NCI-H1694 treated with DMSO at 0.1 percent for 48 hours (cell line): ENCODE measurements around the gene FHIT.

Source experiments
- DNase-seq: peaks from one replicate; lab custom pipeline; 2025; lab: John Stamatoyannopoulos, UW

FHIT gene

DNA sequence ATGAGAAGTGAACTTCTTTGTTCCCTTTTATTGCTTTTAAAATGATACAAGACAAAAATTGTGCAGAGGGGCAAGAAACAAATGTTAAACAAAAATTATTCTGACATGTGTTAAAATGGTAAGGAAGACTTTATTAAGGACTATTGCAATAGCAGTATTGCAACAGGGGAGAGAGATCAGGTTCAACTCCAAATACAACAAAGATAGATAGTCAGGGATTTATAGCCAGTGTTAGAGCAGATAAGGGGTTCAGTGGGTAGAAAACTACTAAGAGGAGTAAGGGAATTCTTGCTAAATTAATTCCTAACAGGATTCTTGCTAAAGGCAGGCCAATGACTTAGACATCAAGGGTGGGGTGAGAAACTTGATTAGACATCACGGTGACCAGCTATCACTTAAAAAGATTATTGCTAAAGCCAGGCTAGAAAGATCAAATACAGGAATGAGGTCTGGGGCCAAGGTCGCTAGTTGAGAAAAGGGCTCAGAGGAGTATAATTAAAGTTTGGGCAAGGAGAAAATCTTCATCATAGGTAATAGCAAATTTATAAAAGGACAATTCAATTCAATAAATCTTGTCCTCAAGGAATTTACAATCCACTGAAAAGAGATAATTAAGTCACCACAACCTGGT lies 81.5 kb downstream of the FHIT start:
- DNase-seq, result no peak

DNA sequence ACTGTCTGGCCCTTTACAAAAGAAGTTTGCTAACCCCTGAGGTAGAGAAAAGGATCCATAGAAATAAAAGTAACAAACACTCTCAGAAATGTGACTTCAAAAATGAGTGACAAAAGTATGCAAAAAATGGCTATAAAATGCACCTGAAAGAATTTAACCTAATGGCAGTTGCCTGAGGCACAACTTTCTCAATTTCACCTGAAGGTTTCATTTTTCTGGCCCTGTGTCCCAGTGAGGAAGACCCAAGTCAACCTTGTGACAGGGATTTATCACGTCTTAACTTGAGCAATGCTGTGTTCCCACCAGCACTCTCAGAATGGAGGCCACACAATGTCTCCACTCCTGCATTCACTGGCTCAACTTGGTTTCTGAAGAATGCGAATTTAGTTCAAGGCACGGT lies 83.0 kb downstream of the FHIT start:
- DNase-seq, result no peak

DNA sequence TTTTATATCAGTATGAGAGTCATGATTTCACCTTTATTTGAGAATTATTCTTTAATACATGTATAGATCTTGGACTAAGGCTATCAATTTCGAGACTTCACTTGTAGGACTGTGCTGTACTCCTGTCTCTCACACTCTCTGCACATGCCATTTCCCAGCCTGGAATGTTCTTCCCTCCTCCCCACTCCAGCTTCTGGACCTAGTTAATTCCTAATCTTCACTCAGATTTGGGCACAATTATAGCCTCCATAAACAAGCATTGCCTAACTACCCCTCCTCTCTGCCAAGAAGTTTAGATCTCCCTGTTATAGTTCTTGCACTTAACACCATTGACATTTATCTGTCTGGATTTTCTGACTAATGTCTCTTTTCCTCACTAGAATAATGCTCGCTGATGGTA lies 88.3 kb downstream of the FHIT start:
- no peak for DNase-seq

DNA sequence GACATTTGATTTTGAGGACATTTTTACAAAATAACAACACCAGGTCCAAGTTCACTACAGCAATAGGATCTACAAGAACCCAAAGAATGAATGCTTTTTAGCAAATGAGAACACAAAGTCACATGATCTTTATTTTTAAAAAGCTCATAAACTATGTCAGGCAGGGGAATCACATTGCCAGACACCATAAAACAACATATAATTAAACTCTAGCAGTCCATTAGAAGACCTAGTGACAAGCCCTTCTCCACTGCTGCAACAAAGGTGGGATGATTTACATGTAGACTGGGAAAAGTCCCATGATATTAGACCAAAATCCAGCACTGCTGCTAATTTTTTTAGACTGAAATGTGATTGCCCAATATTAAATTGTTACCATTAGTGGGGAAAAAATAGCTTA lies 92.6 kb downstream of the FHIT start:
- no peak for DNase-seq

DNA sequence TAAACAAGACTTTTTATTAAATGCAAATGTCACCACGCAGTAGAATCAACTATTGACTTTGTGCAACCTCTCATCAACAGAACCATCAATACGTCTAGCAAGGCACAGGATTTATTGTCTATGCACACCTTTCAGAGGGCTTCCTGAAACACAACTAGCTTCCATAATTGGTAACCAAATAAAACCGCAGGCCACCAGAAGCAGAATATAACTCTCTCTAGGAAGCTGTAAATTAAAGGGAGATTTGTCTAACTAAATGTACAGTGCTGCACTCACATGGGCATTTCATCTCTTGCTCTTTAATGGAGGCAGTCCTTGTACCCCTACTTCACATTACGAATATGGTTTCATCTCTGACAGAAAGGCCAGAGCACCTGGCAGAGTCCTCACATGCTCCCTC lies 93.0 kb downstream of the FHIT start:
- no peak for DNase-seq

DNA sequence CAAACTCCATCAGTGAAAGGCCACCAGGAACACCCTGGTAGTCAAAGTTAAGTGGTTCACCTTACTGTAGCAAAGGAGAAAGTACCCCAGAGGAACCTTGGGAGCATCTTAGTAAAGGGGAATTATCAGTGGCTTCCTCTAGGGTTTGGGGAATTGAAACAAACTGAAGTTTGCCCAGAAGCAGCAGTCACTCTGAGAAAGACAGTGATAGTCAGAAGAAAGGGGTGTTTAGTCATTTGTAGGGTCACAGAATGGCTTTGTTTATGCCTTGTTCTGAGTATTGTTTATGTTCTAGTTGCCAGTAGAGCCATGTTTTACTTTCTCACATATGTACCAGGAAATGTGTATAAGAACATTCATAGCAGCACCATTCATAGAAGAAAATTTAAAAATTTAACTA lies 93.8 kb downstream of the FHIT start:
- DNase-seq, result no peak

DNA sequence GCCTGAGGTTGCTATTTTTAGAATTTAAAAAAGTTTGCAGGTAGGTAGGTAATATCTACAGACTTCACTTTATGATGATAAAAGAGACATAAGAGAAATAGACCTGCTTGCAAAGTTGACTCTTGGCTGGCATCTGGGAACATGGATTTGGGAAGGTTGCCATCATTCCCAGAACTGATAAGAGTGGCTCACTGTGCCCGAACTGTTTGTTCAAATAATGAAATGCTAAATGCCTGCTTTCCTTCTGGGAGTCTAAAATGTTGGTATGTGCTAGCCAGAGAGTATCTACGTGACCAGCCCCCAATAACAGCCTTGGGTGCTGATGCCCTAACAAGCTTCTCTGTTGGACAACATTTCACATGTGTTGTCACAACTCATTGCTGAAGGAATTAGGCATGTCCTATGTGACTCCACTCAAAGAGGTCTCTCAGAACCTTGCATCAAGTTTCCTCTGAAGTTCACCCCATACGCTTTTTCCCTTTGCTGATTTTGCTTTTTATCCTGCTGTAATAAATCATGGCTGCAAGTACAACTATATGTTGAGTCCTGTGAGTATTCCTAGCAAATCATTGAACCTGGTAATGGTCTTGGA lies 95.5 kb downstream of the FHIT start:
- DNase-seq, result no peak

DNA sequence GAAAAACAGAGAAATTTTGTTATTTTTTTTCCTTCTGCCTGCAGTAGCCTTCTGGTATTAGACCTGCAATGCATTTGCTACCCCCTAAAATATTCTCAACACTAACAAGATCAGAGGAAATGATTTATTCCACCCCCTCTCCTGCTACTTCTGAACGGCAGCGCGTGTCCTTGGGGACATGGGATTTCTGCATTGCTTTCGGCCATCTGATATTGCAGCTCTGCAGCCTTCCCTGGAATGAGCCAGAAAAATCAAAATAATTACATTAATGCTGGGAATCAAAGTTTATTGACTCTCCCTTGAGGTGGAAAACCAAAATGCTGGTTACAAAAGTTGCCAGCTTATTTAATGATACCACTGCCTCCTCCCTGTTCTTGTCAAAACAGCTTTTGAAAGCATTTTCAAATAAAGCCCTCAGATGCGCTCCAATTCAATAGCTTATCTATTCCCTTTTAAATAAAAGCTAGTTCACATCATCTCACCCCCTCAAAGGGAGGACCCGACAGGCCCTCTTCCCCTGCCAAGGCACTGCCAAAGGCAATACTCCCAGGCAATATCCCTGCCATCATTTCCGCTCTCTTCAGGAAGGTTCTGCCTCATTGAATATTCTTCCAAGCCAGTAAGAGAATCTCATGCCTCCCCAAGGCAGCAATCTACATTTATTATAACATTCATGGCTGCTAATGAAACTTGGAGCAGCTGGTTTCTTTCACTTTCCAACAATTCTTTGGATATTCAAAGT lies 96.6 kb downstream of the FHIT start:
- no peak for DNase-seq

DNA sequence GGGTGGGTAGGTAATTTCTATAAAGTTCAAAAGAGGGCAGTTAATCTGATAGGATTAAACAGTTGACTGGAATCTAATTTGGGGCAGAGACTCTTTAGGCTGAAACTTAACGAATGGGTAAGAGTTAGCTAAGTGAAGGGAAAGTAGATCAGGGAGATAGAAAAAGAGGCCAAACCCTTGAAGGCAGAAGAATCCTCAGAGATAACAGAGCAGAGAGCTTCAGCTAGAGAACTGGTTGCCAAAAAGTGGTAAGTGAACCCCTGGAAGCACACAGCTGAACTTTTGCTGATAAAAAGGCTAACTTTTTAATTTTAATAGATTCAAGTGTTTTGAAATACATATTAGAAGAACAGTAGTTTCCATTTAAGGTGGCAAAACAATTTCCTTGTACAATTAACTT lies 99.2 kb downstream of the FHIT start:
- no peak for DNase-seq

DNA sequence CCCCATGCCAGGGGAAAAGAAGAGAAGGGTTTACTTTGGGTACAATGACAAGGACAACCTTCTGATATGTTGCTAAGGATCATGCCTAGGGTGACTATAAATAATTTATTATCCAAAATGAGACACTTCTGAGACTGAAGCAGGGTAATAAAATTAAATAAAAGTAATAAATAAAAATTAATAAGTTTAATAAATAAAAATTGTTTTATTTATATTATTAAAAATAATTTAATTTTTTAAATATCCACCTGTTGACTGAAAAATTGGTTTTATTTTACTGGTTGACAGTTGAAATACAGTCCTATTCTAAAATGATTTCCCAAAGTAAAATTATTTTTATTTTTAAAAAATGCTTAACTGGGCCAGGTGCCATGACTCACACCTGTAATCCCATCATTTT lies 102.0 kb downstream of the FHIT start:
- no peak for DNase-seq

DNA sequence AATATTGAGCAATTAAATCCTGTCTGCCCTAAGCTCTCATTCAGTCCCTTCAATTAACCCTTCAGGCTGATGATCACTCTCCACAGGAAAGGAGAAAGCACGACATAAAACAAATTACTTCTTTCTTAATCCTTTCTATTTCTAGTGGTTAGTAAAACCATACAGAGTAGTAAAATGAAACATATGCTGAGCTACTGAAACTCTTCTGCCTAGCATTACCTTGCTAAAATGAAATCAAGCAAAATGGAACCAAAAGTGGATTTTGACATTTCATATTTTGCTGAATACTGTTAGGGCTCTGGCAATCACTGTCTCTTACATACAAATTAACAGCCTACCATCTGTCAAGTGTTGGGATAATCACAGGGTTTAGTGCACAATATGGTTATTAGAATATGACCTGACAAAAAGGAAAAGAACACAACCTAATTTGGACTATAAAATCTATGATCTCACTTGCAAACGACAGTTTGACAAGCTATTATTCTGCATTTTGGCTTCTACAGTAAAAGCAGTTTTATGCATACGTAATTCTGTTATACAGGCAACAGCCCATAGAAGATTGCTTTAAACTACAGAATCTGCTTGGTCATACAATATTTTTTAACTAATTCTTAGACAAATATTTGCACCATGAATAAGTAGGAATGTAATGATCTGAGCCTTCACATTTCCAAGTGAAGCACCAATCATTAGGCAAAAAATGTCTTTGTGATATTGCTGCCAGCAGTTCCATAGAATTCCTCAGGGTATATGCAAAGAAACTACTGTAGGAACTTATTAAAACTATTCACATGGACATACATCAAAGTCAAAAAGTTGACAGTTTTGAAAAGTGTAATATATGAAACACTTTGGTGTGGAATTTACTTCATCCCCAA lies 105.0 kb downstream of the FHIT start:
- peak; percentile 71 for DNase-seq

DNA sequence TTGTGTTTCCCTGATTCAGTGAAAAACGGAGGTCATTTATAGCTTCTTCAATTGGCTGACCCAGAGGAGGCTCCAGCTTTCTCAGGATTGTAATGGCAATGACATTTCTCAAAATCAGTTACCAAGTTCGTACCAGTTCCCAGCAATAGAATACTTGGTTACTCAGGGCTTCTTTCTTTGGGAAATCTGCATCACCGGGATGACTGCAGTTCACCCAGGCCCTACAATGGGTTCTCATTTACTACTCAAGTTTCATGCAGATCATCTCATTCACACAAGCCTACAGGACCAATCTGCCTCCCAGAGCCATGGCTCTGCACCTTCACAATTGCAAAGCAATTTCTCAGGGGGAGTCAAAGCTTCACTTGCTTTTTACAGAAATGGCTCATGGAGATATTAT lies 109.6 kb downstream of the FHIT start:
- DNase-seq, result no peak

DNA sequence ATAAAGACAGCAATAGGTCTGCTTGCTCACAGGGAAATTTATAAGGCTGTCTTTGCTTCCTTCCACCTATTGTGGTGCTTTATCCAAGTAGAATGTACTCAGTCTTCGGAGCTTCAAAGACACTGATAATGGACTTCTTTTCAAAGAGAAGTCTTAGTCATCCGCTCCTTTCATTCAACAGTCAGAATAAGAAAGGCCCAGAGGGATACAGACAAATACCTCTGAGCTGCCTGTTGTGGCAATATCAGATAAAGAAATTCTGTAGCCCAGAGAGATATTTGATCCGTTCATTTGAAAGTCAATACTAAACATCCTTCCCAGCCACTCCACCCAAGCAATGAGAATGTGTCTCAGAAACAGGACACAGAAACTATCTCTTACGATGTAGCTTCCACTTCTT lies 110.0 kb downstream of the FHIT start:
- DNase-seq, result no peak

DNA sequence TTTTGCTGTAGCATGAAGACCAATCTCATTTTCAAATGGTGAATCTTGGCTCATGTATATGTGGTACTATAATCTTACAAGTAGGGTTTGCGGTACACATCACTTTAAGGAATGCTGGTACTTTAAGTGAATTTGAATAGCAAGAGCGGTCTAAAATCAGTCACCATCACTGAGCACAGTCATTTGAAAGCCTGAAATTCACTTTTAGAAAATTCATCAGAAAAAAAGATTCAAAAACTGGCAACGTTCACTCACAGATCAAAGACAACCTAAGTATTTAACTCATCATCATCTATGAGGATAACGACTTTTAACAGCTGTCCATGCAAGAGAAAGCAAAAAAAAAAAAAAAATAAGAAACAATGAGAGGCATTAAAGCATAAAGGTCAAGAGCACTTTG lies 111.6 kb downstream of the FHIT start:
- no peak for DNase-seq

DNA sequence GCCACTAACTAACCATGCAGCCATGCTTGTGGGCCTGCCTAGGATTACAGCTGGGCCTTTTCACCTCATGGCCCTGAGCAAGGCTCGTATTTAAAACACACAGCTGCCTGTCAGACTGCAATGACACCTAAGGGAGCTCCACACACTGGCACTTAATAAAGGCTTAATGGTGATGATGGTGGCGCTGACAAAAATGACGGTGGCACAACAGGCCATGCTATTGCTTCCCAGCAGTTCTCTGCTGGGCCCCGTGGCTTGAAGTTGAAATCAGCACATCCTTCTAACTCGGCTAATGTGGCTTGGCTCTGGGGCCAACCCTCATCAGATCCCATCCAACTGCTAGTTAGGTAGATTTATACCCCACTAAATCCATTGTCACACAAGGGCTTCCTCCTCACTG lies 112.9 kb downstream of the FHIT start:
- DNase-seq, result no peak

DNA sequence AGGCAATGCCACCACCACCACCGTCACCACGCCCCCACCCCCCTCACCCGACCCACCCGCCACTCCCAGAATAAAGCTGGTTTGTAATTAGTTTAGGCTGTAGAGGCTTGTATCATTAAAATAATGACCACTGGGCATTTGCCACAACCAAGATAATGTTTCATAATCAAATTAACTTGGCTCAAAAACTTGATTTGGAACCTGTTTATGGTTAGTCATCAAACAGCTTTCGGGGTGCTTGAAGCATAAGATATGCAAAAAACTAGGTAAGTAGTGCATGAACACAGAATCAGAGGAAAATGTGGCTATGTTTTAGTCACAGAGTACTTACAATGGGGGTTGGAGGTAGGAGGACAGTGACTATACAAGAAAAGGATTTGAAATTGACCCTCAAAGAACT lies 115.1 kb downstream of the FHIT start:
- no peak for DNase-seq

DNA sequence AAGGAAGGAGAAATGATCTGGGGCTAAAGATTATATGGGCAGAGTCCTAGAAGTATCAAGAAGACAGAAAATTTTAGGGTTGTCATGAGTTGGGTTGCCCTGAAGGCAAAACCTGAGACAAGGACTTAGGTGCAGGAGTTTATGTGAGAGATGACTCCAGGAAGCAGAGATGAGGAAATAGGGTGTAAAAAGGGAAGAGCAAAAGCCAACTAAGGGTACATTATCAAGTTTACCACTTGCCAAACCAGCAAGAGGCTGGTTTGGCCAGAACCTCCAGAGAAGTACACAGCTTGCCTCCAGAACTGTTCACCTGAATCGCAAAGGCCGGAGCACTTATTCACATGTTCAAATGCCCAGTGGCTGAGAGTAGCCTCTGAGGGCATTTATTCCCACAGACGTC lies 116.7 kb downstream of the FHIT start:
- DNase-seq, result no peak

DNA sequence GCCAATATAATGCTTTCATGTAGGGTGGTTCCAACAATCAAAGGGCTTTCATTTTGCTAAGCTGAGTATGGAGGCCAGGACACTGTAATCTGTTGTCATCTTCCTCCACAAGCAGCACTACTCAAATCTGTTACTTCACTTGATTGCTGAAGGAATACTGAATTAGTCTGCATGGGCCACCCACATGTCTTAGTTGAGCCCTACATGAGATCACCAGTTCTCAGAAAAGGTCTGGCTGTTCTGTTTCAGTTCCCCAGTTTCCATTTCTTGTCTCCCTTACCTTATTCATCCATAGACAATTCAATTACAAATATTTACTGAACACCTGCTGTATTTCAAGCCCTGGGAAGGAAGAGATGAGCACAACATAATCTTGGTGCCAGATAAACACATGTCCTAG lies 119.2 kb downstream of the FHIT start:
- no peak for DNase-seq

DNA sequence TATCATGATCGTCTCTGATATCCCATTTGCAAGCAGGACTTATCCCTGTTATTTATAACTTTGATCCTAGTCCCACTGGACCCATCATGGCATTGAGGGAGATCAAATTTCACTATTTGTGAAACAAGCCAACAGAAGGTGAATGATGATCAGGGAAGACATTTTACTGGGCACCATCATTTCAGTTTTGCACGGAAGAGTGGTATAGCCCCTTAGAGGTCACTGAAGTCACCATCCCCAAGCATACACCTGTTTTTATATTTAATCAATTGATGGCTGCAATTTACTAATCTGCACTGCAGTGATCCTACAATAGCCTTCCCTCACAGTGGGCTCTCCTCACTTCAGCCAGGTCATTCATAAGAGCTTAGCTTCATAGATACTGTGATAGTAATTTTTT lies 132.4 kb downstream of the FHIT start:
- DNase-seq, result no peak

DNA sequence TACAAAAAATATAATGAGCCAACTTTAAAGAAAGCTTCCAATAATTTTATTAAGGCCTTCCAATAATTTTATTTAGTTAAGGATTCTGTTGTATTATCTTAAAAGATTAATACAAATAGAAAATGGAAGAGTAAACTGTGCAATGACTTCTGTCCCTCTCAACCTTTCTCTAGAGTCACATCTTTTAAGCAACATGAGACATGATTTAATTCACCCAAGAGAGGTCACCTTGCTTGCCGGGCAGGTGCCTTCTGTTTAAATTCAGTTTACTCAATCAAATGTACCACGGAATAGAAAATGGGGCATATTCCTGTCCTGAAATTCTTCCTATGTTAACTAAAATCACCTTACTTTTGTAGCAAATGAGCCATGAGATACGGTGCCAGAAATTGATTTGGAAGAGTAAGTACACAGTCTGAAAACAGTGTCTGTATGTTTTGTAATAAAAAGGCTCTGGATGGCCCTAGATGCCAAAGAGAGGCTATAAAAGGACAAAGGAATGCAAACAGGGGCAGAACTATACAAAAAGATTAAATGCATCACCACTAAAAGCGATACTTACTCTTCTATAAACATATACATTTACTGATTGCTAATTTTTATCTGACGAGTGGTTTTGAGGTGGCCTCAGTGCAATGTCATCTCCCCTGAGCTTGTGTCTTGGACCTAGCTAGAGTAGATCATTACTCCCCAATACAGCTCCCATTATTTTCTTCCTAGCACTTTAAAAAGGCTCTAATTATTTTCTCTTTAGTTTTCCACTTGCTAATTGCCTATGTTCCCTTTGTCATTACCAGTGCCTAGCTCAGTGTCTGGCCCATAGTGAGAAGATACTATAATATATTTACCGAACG lies 134.0 kb downstream of the FHIT start:
- no peak for DNase-seq

DNA sequence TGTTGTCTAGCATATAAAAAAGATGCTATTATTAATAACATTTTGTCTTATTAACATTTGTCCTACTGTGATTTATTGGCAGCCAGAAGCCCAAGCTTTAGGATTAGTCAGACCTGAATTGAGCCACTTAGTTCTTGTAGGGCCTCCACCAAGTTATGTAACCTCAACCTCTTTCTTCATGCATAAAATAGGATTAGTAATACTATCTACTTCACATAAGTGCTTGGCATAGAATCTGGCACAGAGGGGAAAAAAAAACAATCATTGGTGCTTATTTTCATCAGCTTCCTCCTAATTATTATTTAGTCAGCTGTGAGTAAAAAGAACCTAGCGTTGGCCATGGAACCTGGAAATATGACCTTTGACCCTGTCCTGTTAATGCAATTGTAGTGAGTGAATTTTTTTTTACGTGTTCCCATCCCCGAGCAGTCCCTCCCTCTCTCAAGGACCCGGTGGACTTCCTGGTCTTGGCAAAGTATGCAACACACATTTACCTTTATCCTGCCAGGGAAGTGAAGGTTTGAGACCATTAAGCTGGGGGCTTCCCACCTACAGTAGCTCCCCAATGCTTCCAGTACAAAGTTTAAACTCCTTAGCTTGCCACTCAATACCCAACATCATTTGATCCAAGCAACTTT lies 136.8 kb downstream of the FHIT start:
- DNase-seq, result no peak
